Inflammatory macrophage treated with lipopolysaccharide for 4 hours (primary cell): Measurements from ENCODE around the gene FICD.
"Not testable (repeated sequence)": the region's sequence is repeated elsewhere in the genome, so short reads cannot be mapped to it uniquely, and the experiment has no call there.

ENCODE experiments used
- DNase-seq: peaks from one replicate; pipeline ENCODE4 v3.0.0-alpha.2; 2020

FICD gene

DNA sequence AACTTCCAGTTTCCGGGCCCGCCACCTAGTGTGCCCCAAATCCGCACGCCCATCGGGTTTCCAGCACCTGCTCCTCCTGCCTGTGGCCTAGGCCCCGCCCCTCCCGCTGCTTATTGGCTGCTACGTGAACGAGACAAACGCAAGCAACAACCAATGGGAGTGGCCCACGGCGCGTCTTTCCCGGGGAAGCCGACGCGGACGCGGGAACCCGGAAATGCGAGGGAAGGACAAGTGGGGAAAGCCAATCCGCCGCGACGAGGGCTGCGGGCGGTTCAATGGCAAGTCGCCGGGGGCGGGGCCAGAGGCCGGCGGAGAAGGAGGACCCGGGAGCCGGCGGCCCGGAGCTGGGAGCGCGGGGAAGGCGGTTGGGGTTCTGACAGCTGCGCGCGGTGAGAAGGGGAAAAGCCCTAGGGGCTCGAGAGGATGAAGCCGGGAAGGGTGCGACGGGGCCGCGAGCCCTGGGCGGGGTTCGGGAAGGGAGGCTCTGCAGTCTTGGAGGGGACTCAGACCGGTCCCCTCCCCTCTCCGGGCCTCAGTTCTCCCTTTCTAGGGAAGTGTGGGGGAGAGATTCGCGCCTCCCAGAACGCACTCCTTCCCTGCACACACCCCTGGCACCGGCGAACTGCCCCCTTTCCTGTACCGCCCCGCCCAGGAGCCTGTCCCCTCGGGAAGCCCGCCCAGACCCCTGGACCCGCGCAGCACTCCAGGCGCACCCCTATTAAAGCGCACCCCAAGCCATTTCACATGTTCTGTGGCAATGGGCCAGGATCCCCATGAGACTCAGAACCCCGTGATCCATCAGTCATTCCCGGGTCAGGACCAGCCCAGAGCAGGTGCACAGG lies at the start of gene FICD:
Gene FICD, plus strand, starts transcription at position 305 of the 842 bp plus-strand sequence. CDS start 1,696 bp downstream, outside the sequence.
- peak; percentile 99 for DNase-seq

- DNase-seq = no peak
Measured at GRCh38 chr12:108465417-108465816, 49.7 kb upstream of the FICD start.

DNA sequence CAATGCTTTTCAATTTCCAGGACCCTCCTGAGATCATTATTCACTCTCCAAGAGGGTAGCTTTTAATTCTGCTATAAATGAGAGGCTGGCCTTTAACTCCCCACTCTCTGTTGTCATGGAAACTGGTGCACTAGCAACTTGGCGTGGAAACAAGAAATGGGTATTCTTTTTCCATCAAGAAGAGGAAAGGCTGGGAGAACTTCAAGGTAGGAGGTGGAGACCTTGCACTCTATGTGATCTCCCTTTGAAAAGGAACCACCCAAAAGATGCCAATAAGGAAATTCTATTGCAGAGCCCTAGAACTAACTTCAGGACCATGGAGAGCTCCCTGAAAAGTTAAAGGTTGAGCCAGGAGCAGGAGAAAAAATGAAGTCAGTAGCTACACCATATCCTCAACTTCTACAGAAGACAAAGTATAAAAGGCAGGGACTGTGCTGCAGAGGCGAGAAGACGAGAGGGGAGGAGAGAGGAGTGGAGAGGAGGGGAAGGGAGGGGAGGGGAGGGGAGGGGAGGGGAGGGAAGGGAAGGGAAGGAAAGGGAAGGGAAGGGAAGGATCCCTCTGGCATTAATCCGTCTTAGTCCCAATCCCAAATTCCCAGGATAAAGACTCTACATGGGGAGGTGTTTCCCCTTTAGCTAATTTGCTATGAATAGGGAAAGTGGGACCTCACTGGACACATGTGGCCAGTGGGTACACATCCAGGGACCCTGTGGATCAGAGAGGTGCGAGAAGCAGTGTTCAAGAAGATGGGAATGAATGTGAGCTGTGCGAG lies 46.7 kb upstream of the FICD start:
- peak; percentile 12 for DNase-seq

DNA sequence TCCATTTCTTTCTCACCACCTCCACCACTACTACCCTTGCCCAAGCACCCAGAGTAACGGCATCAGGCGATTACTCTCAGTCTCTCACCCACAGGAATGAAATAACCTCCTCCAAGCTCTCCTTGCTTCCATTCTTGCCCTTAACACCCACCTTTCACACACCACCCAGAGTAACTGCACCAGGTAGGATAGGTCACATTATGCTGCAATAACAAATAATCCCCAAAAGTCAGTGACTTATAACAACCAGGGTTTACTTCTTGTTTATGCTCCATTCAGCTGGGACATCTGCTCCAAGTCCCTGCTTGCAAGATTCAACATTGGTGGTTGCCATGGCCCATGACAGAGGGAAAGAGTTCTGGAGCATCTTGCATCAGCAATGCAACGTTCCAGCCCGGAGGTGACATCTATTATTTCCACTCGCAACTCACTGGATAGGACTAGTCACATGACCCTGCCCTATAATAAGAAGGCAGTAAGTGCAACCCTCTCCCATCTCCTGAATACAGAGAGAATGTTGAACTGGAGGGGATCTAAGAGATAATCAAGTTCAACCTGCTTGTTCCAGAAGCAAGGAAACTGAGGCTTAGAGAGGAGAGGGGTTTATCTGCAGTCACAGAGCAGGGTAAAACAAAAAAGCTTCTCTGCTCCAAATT lies 41.5 kb upstream of the FICD start:
- no peak for DNase-seq

DNA sequence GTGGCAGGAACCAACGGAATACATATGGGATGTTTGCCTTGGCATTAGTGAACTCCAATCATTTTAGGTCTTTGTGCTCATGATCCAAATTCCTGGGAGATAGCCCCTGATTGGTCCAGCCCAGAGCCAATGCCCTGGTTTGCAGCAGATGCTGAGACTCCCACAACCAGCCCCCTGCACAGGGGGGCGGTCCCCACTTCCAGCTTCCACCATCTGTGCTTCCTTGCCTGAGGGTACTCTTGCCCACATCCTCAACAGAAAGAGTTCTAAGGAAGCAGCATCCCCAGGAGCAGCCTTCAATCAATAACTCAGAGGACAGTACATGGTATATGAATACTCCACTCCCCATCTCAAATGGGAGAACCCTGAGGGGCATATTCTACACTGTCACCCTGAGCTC lies 39.7 kb upstream of the FICD start:
- no peak for DNase-seq

- DNase-seq = no peak
Measured at GRCh38 chr12:108477055-108477880, 37.8 kb upstream of the FICD start.

GRCh38 chr12:108477881-108478259 lies 37.2 kb upstream of the FICD start:
- DNase-seq = no peak

DNA sequence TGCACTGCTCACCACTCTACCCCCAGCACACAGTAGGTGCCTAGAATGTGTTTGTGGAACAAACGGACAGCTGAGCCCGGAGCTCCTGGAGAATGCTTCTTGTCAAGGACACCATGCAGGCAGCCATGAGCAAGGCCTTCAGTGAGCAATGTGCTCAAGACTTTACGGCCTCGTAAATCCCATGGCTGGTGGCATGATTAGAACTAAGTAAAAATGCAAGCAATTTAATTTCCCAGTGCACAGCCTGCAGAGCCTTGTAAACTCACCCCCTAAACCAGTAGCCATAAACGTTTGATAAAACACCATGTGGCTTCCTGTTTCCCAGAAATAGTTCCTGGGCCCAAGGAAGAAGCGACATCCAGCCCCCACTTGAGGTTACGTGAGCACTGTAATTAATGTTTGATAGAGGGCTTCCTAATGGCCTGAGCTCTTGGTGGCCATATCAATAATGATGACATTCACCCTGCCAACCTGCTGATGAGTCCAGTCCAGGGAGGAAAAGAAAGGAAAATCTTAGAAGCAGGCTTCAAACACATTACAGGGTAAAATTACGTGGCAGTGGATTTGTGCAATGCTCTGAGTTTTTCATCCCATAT lies 36.4 kb upstream of the FICD start:
- no peak for DNase-seq

- no peak for DNase-seq
Measured at GRCh38 chr12:108479364-108480070, 35.6 kb upstream of the FICD start.

- DNase-seq = no peak
Measured at GRCh38 chr12:108482717-108483212, 32.3 kb upstream of the FICD start.

DNA sequence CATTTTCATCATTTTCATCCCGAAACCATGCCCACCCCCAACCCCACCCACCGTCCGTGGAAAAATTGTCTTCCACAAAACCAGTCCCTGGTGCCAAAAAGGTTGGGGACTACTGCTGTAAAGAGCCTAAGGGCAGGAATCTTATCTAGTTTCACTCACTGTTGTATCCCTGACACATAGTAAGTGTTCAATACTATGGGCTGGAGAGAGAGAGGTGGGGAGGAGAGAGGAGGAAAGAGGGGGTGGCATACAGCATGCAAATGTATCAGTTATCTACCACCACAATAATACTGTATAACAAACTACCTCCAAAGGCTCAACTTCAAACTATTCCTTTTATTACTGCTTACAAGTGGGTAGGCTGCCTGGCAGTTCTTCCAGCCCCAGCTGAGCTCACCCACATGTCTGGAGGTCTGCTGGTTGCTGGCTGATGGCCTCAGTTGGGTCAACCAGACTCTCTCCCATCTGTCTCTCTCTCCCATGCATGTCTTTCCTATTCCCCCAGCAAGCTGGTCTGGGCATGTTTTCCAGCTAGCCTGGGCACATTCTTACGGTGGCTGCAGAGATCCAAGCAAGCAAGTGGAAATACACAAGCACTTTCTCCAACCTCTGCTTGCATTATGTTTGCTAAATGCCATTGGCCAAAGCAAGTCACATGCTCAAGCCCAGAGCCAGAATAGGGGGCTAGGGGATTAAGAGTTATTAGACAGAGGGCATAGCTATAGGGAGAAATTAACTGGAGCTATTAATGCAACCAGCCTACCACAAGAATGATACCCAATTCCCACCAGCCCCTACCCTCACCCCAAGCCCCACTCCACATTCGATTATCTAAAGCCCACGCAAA lies 31.6 kb upstream of the FICD start:
- DNase-seq = no peak

DNA sequence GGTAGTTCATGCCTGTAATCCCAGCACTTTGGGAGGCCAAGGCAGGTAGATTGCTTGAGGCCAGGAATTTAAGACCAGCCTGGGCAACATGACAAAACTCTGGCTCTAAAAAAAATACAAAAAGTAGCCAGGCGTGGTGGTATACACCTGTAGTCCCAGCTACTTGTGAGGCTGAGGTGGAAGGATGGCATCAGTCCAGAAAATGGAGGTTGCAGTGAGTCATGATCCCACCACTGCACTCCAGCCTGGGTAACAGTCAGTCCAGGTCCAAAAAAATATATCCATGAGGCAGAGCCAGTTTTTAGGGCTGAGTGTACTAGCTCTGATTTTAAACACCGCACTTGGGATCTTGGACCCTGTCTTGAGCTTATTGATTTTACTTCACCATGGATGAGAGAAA lies 30.6 kb upstream of the FICD start:
- DNase-seq = no peak

GRCh38 chr12:108484845-108485244 lies 30.2 kb upstream of the FICD start:
- no peak for DNase-seq

DNA sequence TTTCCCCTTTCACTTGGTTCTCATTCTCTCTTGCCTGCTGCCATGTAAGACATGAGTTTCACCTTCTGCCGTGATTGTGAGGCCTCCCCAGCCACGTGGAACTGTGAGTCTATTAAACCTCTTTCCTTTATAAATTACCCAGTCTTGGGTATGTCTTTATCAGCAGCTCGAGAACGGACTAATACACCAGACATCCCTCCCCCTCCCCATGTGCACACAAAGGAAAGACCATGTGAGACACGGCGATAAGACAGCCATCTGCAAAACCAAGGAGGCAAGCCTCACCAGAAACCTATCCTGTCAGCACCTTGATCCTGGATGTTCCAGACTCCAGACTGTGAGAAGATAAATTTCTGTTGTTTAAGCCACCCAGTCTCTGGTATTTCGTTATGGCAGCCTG lies 29.7 kb upstream of the FICD start:
- DNase-seq = not testable (repeated sequence)

GRCh38 chr12:108487029-108487428 lies 28.0 kb upstream of the FICD start:
- not testable (repeated sequence) for DNase-seq

DNA sequence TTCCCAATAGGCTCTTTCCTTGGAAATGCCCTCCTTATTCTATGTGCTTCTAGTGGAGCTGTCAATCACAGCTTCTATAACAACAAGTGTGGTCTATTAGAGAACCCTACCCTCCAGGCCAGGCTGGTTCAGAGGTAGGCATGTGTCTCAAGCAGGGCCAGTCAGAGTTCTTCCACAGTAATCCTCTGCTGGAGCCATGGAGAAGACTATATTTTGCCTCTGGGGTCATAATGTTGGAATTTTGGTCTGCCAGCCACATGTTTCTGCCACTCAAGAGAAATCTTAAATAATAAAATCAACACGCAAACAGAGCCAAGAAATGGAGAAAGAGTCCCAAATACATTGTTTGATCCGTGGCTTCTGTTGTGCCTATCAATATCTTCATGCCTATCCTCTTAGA lies 23.8 kb upstream of the FICD start:
- DNase-seq = no peak

- peak; percentile 57 for DNase-seq
Measured at GRCh38 chr12:108495054-108495453, 20.0 kb upstream of the FICD start.

DNA sequence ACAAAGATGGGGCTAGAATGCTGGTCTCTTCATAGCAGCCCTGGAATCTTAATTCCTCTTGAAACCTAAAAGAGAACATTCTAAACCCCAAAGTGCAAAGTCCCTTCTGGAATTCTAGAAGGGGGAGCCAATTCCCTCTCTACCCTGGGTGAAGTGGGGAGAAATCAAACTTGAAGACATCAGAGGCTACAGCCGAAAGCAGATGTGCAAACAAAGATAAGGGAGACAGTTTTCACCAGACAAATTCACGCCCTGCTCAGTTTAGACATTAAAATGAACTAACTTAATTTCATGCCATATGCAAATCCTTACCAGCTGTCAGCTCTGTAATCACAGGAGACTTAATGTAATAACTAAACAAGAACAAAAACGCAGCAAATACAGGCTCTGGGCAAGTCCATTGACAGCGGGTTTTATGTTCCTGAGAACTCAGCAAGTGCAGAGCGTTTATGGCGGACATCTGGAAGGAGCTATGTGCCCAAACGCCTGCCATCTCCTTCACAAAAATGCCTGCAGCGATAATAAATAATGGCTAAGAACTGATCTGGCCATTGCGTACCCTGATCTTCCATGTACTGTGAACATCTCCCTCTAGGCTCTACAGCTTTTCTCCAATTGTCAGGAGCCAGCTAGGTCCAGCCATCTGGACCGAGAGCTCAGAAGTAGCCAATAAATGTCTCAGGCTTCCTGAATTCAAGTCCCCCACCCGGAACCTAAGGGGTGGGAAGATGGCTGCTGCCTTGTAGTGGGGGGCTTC lies 19.1 kb upstream of the FICD start:
- DNase-seq = no peak

DNA sequence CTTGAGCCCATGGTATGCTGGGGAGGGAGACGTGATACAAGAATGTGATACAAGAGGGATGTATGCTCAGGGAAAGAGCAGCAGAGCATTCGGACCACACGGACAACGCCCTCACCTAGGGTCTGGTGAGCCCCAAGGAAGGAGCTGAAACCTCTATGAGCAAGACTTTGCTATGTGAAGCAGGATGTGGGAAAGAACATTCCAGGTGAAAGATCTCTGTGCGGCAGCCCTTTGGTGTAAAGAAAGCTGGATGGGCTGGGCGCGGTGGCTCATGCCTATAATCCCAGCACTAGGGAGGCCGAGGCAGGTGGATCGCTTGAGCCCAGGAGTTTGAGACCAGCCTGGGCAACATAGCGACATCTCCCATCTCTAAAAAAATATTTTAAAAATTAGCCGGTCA lies 16.9 kb upstream of the FICD start:
- no peak for DNase-seq

- DNase-seq = no peak
Measured at GRCh38 chr12:108502922-108503321, 12.2 kb upstream of the FICD start.
